Jurkat, Clone E6-1 (cell line): Measurements from ENCODE around the gene RPTOR. TPM values are rescaled to one million over a fixed set of nuclear protein-coding genes. Genes with fewer than 3 reads are reported as not detected.
"Not testable (repeated sequence)": the region's sequence is repeated elsewhere in the genome, so short reads cannot be mapped to it uniquely, and the experiment has no call there.

Experiments
- DNase-seq: peaks from one replicate; pipeline ENCODE4 v3.0.0-alpha.2; 2011; ENCODE audit warnings: low read depth, low spot score
- H3K4me3 ChIP-seq: 2 replicates; pipeline ENCODE4 v1.5.1; 2011; ENCODE audit warnings: mild to moderate bottlenecking, low read length, control low read depth, moderate library complexity
- polyA plus RNA-seq: library from polyadenylated mRNA; unstranded; fragments of >200 nt; gene quantifications from one replicate; pipeline ENCODE4 v1.2.1, GENCODE V29; 2012; ENCODE audit warnings: missing spikeins; ENCODE audit not compliant: insufficient read length, insufficient read depth

Gene RPTOR, protein sequence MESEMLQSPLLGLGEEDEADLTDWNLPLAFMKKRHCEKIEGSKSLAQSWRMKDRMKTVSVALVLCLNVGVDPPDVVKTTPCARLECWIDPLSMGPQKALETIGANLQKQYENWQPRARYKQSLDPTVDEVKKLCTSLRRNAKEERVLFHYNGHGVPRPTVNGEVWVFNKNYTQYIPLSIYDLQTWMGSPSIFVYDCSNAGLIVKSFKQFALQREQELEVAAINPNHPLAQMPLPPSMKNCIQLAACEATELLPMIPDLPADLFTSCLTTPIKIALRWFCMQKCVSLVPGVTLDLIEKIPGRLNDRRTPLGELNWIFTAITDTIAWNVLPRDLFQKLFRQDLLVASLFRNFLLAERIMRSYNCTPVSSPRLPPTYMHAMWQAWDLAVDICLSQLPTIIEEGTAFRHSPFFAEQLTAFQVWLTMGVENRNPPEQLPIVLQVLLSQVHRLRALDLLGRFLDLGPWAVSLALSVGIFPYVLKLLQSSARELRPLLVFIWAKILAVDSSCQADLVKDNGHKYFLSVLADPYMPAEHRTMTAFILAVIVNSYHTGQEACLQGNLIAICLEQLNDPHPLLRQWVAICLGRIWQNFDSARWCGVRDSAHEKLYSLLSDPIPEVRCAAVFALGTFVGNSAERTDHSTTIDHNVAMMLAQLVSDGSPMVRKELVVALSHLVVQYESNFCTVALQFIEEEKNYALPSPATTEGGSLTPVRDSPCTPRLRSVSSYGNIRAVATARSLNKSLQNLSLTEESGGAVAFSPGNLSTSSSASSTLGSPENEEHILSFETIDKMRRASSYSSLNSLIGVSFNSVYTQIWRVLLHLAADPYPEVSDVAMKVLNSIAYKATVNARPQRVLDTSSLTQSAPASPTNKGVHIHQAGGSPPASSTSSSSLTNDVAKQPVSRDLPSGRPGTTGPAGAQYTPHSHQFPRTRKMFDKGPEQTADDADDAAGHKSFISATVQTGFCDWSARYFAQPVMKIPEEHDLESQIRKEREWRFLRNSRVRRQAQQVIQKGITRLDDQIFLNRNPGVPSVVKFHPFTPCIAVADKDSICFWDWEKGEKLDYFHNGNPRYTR (N-terminal part only)
- polyA plus RNA-seq, result 25.4 TPM

DNA sequence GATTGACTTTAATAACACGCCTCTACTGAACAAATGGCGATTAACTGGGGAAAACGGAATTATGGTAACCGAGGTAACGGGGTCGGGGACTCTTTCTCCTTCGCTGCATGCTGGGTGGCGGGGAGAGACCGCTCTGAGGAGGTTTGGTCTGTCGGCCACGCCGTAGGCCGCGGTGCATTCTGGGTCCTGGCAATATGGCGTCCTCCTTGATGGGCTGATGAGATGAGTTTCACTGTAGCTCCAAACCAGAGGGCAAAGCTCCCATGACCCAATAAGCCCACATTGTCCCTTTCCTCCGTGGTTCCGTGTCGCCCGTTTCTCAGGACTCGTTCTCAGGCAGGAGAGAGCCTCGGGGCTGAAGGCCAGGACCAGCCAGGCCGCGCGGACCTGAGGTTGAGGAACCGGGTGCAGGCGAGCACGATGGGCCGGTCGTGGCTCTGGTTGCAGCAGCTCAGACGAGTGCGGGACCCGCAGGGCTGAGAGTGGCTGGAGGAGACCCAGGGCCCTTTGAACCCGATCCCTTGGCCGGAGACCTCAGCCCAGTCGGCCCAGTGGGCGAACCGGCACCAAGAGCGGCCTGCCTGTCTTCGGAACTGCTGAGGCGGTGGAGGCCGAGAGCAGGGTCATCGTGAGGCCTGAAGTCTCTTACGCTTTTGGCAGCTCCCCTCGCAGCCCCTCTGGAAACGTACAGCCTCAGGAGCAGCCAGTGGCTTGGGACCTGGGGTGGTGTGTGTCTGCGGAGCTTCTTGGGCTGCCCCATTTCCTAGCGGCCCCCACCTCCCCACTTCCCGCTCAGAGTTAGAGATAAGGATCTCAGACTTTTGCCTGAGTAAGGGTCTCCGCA is at the start of gene RPTOR:
Gene RPTOR (plus strand): TSS at position 184 of the 844 bp plus-strand sequence. CDS start 792 bp downstream, outside the sequence.
- DNase-seq, result peak; percentile 90
- H3K4me3 ChIP-seq, result peak within 1 kb of the TSS; percentile 98

DNA sequence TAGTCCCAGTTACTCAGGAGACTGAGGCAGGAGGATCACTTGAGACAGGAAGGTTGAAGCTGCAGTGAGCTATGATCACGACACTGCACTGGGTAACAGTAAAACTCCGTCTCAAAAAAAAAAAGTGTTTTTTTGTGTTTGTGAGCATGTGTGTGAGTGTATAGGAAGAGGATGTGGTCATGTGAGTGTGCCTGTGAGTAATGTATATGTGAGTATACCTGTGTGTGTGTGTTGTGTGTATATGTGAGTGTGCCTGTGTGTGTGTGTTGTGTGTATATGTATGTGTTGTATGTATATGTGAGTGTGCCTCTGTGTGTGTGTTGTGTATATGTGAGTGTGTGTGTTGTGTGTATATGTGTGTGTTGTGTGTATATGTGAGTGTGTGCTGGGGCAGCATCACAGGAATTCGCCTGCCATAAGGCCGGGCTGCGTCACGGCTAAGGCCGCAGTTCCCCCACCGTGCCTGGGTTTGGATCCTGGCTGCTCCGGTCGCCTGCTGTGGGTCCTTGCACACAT is 46.9 kb upstream of the RPTOR start:
- no peak overlapping the region for H3K4me3 ChIP-seq
- peak; percentile 45 for DNase-seq

DNA sequence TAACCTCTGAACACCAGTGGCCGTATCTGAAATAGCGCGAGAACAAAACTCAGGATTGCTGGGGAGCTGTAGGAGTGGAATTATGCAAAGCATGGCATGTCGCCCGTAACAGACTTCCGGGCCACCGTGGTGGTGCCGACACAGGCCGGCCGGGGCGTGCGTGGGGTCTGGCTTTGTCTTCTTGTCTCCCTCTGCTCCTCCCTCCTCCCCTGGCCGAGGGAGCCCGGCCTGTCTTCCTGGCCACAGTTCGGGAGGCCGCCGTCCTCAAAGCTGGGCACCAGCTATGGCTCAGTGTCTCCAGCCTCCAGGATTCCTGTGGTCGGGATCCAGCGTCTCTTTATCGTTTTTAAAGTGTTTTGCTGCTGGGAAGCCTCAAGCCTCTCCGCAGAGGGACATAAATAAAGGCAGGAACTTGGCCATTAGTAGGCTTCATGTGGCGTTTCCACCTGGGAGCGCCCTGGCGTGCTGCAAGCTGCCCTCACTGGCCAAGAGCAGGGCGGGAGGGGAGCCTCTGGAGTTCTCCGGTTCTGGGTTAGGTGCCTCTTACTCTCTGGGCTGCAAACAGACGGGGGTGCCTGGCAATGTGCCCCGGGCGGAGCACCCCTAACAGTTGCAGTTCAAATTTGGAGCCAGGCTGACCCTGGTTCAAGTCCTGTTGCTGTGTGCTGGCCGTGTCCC is 46.3 kb upstream of the RPTOR start:
- no peak for DNase-seq

GRCh38 chr17:80498920-80499410 is 45.7 kb upstream of the RPTOR start:
- no peak overlapping the region for H3K4me3 ChIP-seq
- no peak for DNase-seq

More for the DNA sequence above, 46.3 kb upstream of the RPTOR start:
- no peak overlapping the region for H3K4me3 ChIP-seq

DNA sequence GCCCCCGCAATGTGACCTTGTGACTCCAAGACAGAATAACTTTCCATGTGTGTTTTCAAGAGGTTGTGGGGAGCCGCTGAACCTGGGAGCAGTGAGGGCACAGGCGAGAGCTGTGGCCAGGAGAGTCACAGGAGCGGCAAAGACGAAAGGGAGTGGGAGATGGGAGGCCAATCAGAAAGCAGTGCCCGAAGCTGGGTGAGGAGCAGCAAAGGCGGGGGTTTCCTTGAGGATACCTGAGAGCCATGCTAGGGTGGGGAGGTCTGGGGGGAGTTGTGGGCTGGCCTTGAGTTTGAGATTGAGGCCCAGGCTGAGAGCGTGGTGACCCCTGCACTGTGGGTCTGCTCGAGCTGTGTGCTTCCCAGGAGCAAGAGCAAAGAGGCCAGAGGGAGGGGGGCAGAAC is 45.1 kb upstream of the RPTOR start:
- no peak overlapping the region for H3K4me3 ChIP-seq
- DNase-seq, result no peak

GRCh38 chr17:80499961-80500665 is 44.5 kb upstream of the RPTOR start:
- DNase-seq, result no peak

DNA sequence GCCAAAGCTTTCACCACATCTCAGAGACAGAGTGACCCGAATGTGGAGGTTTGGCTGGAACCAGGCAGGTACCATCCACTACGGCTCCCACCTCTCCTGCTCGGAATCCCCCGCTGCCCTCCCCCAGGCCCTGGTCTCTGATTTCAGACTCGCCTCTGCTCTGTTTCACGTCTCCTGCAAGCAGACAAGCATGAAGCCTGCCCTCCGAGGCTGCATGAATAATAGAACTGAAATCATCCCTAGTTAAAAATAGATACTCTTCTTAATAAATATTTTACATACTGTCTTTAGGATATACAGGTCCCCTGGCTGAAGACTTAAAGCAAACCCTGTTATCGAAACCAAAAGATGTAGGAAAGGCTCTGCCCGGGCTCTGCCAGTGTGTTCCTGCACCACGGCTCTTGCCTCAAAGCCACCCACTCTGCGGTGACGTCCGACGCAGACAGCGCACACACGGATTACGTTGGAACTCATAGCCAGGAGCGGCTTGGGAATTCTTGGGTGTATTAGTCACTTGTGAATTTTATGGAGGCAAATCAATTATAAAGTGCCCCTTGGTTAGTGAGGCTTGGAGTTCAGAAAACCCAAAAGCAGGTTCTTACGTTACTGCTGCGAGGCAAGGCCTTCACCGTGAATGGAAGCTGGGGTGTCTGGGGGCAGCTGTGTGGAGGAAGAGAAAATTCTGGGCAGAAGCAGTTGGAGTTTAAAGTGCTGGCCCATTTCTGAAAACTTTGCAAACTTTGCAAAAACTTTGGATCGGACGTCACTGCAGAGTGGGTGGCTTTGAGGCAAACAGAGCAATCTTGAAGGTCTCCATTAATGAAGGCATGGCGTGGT is 42.7 kb upstream of the RPTOR start:
- no peak for DNase-seq
- no peak overlapping the region for H3K4me3 ChIP-seq

More at GRCh38 chr17:80499961-80500665, 44.5 kb upstream of the RPTOR start:
- no peak overlapping the region for H3K4me3 ChIP-seq

DNA sequence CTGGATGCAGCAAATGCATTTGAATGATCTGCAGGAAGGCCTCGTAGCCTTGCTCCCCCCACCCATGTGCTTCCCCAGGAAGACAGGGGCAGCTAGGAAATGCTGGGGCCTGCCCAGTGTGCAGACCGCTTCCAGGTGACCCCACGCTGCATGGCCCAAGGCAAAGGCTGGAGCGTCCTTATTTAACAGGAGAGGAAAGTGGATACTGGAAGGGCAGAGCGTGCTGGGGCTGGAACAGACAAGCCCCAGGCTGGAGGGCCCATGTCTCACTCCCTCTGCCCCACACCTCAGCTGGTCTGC is 42.1 kb upstream of the RPTOR start:
- H3K4me3 ChIP-seq, result no peak overlapping the region
- DNase-seq, result no peak

DNA sequence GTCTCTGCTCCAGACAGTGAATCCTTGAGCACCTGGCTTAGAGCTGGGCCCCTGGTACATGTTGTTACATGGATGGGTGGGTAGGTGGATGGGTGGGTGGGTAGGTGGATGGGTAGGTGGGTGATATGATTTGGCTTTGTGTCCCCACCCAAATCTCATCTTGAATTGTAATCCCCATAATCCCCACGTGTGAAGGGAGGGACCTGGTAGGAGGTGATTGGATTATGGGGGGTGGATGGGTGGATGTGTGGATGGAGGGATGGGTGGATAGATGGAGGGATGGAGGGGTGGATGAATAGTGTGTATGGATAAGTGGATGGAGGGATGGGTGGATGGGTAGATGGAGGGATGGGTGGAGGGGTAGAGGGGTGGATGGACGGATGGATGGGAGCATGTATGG is 41.6 kb upstream of the RPTOR start:
- no peak overlapping the region for H3K4me3 ChIP-seq
- DNase-seq, result no peak

GRCh38 chr17:80503921-80504320 is 40.7 kb upstream of the RPTOR start:
- no peak overlapping the region for H3K4me3 ChIP-seq
- no peak for DNase-seq

DNA sequence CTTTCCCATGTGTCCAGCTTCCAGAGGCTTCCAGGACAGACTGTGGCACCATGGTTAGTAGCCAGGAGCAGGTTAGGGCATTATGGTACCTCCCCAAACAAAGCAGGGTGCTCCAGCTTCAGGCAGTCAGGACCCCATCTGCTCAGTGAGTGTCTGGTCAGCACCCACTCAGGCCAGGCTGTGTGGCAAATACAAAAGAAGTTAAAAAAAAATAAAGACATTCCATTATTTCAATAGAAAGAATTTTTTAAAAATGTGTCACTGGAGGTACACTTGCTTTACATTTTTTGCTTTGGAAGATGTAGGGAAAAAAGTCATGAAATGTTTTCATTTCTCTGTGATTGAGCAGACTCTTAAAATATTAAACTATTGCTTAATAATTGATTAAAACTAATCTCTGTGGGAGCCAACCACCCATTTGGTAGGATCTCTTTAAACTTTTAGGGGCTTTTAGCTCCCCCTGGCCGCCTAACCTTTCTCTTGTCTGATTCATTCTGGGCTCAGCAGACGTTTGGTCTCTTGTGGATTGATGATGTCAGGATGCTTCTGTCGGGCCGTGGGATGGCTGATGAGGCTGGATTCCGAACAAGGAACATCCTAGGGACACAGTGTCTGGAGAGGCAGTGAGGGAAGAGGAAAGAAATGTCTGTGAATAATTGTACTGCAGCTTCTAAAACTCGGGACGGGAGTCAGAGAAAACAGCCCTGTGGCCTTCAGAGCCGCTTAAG is 39.8 kb upstream of the RPTOR start:
- H3K4me3 ChIP-seq, result no peak overlapping the region
- no peak for DNase-seq

- H3K4me3 ChIP-seq, DNase-seq: not testable (repeated sequence)
Measured at GRCh38 chr17:80507177-80507576, 37.5 kb upstream of the RPTOR start.

DNA sequence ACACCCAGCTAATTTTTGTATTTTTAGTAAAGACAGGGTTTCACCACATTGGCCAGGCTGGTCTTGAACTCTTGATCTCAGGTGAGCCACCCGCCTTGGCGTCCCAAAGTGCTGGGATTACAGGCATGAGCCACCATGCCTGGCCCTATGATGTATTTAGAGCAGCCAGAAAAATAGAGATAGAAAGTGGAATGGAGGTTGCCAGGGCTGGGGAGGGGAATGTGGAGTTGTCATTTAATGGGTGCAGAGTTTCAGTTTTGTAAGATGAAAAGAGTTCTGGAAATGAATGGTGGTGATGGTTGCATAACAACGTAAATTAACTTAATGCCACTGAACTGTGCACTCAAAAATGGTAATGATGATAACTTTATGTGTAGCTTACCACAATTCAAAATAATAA is 36.7 kb upstream of the RPTOR start:
- DNase-seq, result no peak
- H3K4me3 ChIP-seq, result no peak overlapping the region

DNA sequence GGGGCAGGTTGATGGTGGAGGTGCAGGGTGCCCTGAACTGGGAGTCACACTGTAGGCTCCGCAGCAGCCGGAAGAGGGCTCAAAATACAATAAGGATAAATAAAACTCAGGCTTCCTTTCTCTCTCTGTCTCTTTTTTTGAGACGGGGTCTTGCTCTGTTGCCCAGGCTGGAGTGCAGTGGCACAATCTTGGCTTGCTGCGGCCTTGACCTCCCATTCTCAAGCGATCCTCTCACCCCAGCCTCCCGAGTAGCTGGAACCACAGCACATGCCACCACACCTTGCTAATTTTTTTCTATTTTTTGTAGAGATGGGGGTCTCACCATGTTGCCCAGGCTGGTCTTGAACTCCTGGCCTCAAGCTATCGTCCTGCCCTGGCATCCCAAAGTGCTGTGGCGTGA is 35.3 kb upstream of the RPTOR start:
- no peak for DNase-seq
- H3K4me3 ChIP-seq, result no peak overlapping the region

GRCh38 chr17:80510132-80510531 is 34.5 kb upstream of the RPTOR start:
- no peak overlapping the region for H3K4me3 ChIP-seq
- no peak for DNase-seq

GRCh38 chr17:80510772-80511171 is 33.9 kb upstream of the RPTOR start:
- no peak overlapping the region for H3K4me3 ChIP-seq
- no peak for DNase-seq
